Measurements from ENCODE around the gene RPS10. TPM values are rescaled to one million over a fixed set of nuclear protein-coding genes. Genes with fewer than 3 reads are reported as not detected.
A peak's percentile ranks its signal among the peaks of the same experiment; 100 is the strongest.

RPS10 gene
- polyA plus RNA-seq, 3 donors: 1,323 to 1,516 (median 1,388) TPM

GRCh38 chr6:34463299-34463698, 37.4 kb upstream of the RPS10 start:
- DNase-seq: no peak

GRCh38 chr6:34462551-34462971, 36.7 kb upstream of the RPS10 start:
- DNase-seq: no peak

GRCh38 chr6:34462010-34462409, 36.1 kb upstream of the RPS10 start:
- DNase-seq: no peak

GRCh38 chr6:34460796-34461507, 35.1 kb upstream of the RPS10 start:
- no peak for DNase-seq

GRCh38 chr6:34459899-34460593, 34.2 kb upstream of the RPS10 start:
- DNase-seq: peak; percentile 33

- DNase-seq: no peak
Measured at GRCh38 chr6:34457742-34458735, 32.2 kb upstream of the RPS10 start.

GRCh38 chr6:34457382-34457741, 31.5 kb upstream of the RPS10 start:
- DNase-seq: no peak

GRCh38 chr6:34455831-34456230, 30.0 kb upstream of the RPS10 start:
- no peak for DNase-seq

- DNase-seq: no peak
Measured at GRCh38 chr6:34451192-34451591, 25.3 kb upstream of the RPS10 start.

GRCh38 chr6:34447910-34448309, 22.0 kb upstream of the RPS10 start:
- peak; percentile 45 for DNase-seq

GRCh38 chr6:34447386-34447785, 21.5 kb upstream of the RPS10 start:
- peak; percentile 75 for DNase-seq

GRCh38 chr6:34445313-34445860, 19.5 kb upstream of the RPS10 start:
- DNase-seq: no peak

GRCh38 chr6:34441526-34441925, 15.7 kb upstream of the RPS10 start:
- DNase-seq: no peak

GRCh38 chr6:34439442-34439841, 13.6 kb upstream of the RPS10 start:
- DNase-seq: no peak

- DNase-seq: no peak
Measured at GRCh38 chr6:34438705-34439104, 12.8 kb upstream of the RPS10 start.

GRCh38 chr6:34437644-34437970, 11.7 kb upstream of the RPS10 start:
- DNase-seq: no peak

GRCh38 chr6:34436803-34437643, 11.2 kb upstream of the RPS10 start:
- DNase-seq: no peak

GRCh38 chr6:34435916-34436315, 10.0 kb upstream of the RPS10 start:
- no peak for DNase-seq

GRCh38 chr6:34425132-34425497, 754 bp downstream of the RPS10 start:
- no peak for DNase-seq

- DNase-seq: no peak
Measured at GRCh38 chr6:34424200-34425131, 1.4 kb downstream of the RPS10 start.
